OCI-LY7 (cell line): Measurements from ENCODE around the gene PLA2G15.
"Not testable (repeated sequence)": the region's sequence is repeated elsewhere in the genome, so short reads cannot be mapped to it uniquely, and the experiment has no call there.

Source experiments
- EZH2phosphoT487 ChIP-seq: fragments of 200-600 bp; sonication (generic); IDR thresholded peaks from 2 replicates; pipeline ENCODE4 v1.6.1; 2018; ENCODE audit warnings: low read depth, borderline replicate concordance, mild to moderate bottlenecking, mixed run types, antibody characterized with exemption, low read length, moderate library complexity, mixed read lengths
- TF ChIP-seq, protein P1 (sequence below): fragments of 200-600 bp; sonication (generic); conservative IDR thresholded peaks from 2 replicates; pipeline ENCODE4 v1.5.1; 2014; ENCODE audit warnings: mild to moderate bottlenecking, antibody characterized with exemption, low read length, moderate library complexity, mixed read lengths

- TF ChIP-seq, protein P1, sequence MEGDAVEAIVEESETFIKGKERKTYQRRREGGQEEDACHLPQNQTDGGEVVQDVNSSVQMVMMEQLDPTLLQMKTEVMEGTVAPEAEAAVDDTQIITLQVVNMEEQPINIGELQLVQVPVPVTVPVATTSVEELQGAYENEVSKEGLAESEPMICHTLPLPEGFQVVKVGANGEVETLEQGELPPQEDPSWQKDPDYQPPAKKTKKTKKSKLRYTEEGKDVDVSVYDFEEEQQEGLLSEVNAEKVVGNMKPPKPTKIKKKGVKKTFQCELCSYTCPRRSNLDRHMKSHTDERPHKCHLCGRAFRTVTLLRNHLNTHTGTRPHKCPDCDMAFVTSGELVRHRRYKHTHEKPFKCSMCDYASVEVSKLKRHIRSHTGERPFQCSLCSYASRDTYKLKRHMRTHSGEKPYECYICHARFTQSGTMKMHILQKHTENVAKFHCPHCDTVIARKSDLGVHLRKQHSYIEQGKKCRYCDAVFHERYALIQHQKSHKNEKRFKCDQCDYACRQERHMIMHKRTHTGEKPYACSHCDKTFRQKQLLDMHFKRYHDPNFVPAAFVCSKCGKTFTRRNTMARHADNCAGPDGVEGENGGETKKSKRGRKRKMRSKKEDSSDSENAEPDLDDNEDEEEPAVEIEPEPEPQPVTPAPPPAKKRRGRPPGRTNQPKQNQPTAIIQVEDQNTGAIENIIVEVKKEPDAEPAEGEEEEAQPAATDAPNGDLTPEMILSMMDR: not testable (repeated sequence)
- TF ChIP-seq EZH2phosphoT487: not testable (repeated sequence)
Observed at GRCh38 chr16:68288796-68289195, 43.6 kb downstream of the PLA2G15 start.
